ENCODE data around the gene KSR2. TPM values are rescaled to one million over a fixed set of nuclear protein-coding genes. Genes with fewer than 3 reads are reported as not detected.

KSR2 gene
- total RNA-seq, 2 experiments from 2014 or later = 0.03 to 0.15 TPM

DNA sequence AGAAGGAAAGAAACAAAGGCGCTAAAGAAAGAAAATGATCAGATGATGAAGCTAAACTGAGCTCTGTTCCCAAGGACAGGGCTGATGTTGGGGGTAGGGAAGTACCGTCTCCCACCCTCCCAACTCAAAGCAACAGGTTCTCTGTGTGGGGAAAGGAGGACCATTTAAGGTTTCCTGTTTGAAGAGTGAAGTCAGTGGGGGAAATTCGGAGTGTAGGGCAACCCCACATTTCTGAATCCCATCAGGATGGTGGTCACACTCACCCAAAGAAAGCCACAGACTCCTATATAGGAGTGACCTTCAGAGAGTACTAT is 131.1 kb downstream of the KSR2 start:
- ChIA-PET CTCF (ENCODE audit: unreplicated experiment) (interaction anchor here (0.9 kb wide), 1 partner anchor 12 kb away, joined by 3 read pairs; no protein-coding TSS in a partner anchor), POLR2A (no interaction called here)
- no peak overlapping the region for H3K4me3 ChIP-seq (ENCODE audit: low read depth, low read length, poor library complexity, severe bottlenecking)
- TF ChIP-seq EZH2phosphoT487 (IDR thresholded peaks at IDR 0.05; ENCODE audit: borderline replicate concordance, low read depth, low read length) = no peak
- TF ChIP-seq, protein P1, sequence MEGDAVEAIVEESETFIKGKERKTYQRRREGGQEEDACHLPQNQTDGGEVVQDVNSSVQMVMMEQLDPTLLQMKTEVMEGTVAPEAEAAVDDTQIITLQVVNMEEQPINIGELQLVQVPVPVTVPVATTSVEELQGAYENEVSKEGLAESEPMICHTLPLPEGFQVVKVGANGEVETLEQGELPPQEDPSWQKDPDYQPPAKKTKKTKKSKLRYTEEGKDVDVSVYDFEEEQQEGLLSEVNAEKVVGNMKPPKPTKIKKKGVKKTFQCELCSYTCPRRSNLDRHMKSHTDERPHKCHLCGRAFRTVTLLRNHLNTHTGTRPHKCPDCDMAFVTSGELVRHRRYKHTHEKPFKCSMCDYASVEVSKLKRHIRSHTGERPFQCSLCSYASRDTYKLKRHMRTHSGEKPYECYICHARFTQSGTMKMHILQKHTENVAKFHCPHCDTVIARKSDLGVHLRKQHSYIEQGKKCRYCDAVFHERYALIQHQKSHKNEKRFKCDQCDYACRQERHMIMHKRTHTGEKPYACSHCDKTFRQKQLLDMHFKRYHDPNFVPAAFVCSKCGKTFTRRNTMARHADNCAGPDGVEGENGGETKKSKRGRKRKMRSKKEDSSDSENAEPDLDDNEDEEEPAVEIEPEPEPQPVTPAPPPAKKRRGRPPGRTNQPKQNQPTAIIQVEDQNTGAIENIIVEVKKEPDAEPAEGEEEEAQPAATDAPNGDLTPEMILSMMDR (conservative IDR thresholded peaks at IDR 0.05; ENCODE audit: low read length) = no peak
- no peaks in the 10 kb centered on the region for H3K9me3 ChIP-seq (ENCODE audit: low read length)
- no peaks in the 10 kb centered on the region for H3K79me2 ChIP-seq (ENCODE audit: insufficient read depth, low read depth, low read length)
- no peaks in the 10 kb centered on the region for H3K4me1 ChIP-seq (ENCODE audit: insufficient read depth, low read length, poor library complexity, severe bottlenecking)
- no peak overlapping the region for H3K27ac ChIP-seq (ENCODE audit: low read depth, low read length, poor library complexity, severe bottlenecking)
- BruUV-seq (replicated peaks) = no TSS peak
- no peaks in the 10 kb centered on the region for H3K9me2 ChIP-seq (ENCODE audit: insufficient read depth, low read length)
- no peaks in the 10 kb centered on the region for H4K20me1 ChIP-seq (ENCODE audit: insufficient read depth, low read length)
- no peaks in the 10 kb centered on the region for H3K36me3 ChIP-seq (ENCODE audit: insufficient read depth, low read length)
- no peak for DNase-seq (ENCODE audit: low spot score)
- H3K4me2 ChIP-seq (ENCODE audit: low read length) = no peak overlapping the region
- no peak overlapping the region for H2AFZ ChIP-seq (ENCODE audit: low read length)
- intact Hi-C loops (cut with micrococcal nuclease; ENCODE audit: unreplicated experiment) = loop anchor here (1.0 to 10.0 kb wide), 2 partner anchors 470 to 623 kb away; no protein-coding TSS in a partner anchor

- Histone ChIP-seq H3K27ac (ENCODE audit: low read depth, low read length, poor library complexity, severe bottlenecking) (no peak overlapping the region), H3K79me2 (ENCODE audit: insufficient read depth, low read depth, low read length) (no peaks in the 10 kb centered on the region), H3K4me1 (ENCODE audit: insufficient read depth, low read length, poor library complexity, severe bottlenecking) (no peaks in the 10 kb centered on the region), H2AFZ (ENCODE audit: low read length) (no peak overlapping the region), H3K9me2 (ENCODE audit: insufficient read depth, low read length) (no peaks in the 10 kb centered on the region), H3K4me3 (ENCODE audit: low read depth, low read length, poor library complexity, severe bottlenecking) (no peak overlapping the region), H4K20me1 (ENCODE audit: insufficient read depth, low read length) (no peaks in the 10 kb centered on the region), H3K9me3 (ENCODE audit: low read length) (no peaks in the 10 kb centered on the region), H3K4me2 (ENCODE audit: low read length) (no peak overlapping the region), H3K36me3 (ENCODE audit: insufficient read depth, low read length) (no peaks in the 10 kb centered on the region)
- BruUV-seq (replicated peaks) = no TSS peak
- DNase-seq (ENCODE audit: low spot score) = peak; percentile 66
- ChIA-PET CTCF (ENCODE audit: unreplicated experiment) (interaction anchor here (0.9 to 1.0 kb wide), 2 partner anchors 13 to 470 kb away, joined by 3 read pairs; no protein-coding TSS in a partner anchor), POLR2A (interaction anchor here (0.7 kb wide), 1 partner anchor 679 kb away, joined by 3 read pairs; no protein-coding TSS in a partner anchor)
- no peak for TF ChIP-seq EZH2phosphoT487 (IDR thresholded peaks at IDR 0.05; ENCODE audit: borderline replicate concordance, low read depth, low read length)
- TF ChIP-seq, protein P1 (conservative IDR thresholded peaks at IDR 0.05; ENCODE audit: low read length) = peak; percentile 97
- intact Hi-C loops (cut with micrococcal nuclease; ENCODE audit: unreplicated experiment) = loop anchor here (1.0 to 10.0 kb wide), 2 partner anchors 470 to 622 kb away; no protein-coding TSS in a partner anchor
Measured at GRCh38 chr12:117836999-117837736, 131.6 kb downstream of the KSR2 start.

- Histone ChIP-seq H3K79me2 (ENCODE audit: insufficient read depth, low read depth, low read length) (no peaks in the 10 kb centered on the region), H2AFZ (ENCODE audit: low read length) (no peak overlapping the region), H3K27ac (ENCODE audit: low read depth, low read length, poor library complexity, severe bottlenecking) (no peak overlapping the region), H3K4me3 (ENCODE audit: low read depth, low read length, poor library complexity, severe bottlenecking) (no peak overlapping the region), H4K20me1 (ENCODE audit: insufficient read depth, low read length) (no peaks in the 10 kb centered on the region), H3K4me1 (ENCODE audit: insufficient read depth, low read length, poor library complexity, severe bottlenecking) (no peaks in the 10 kb centered on the region), H3K9me2 (ENCODE audit: insufficient read depth, low read length) (no peaks in the 10 kb centered on the region), H3K4me2 (ENCODE audit: low read length) (no peak overlapping the region), H3K9me3 (ENCODE audit: low read length) (no peaks in the 10 kb centered on the region), H3K36me3 (ENCODE audit: insufficient read depth, low read length) (no peaks in the 10 kb centered on the region)
- intact Hi-C loops (cut with micrococcal nuclease; ENCODE audit: unreplicated experiment) = loop anchor here (10.0 kb wide), 1 partner anchor 622 kb away; no protein-coding TSS in a partner anchor
- ChIA-PET CTCF (ENCODE audit: unreplicated experiment) (interaction anchor here (1.0 kb wide), 1 partner anchor 470 kb away, joined by 3 read pairs; no protein-coding TSS in a partner anchor), POLR2A (interaction anchor here (0.7 kb wide), 1 partner anchor 680 kb away, joined by 3 read pairs; no protein-coding TSS in a partner anchor)
- DNase-seq (ENCODE audit: low spot score) = no peak
- TF ChIP-seq EZH2phosphoT487 (IDR thresholded peaks at IDR 0.05; ENCODE audit: borderline replicate concordance, low read depth, low read length) = no peak
- TF ChIP-seq, protein P1 (conservative IDR thresholded peaks at IDR 0.05; ENCODE audit: low read length) = no peak
- no TSS peak for BruUV-seq (replicated peaks)
Measured at GRCh38 chr12:117836476-117836875, 132.3 kb downstream of the KSR2 start.

All from OCI-LY7 (cell line).